ENCODE results near the gene SEMA5A.

SEMA5A gene

GRCh38 chr5:9545992-9546851 lies at the start of gene SEMA5A:
Gene SEMA5A, minus strand, starts transcription at chr5:9546075. Its CDS starts 166,129 bp downstream, at chr5:9379946.
- peak; percentile 3 to 16 for DNase-seq

- DNase-seq, result no peak
Measured at GRCh38 chr5:9594913-9595312, 49.0 kb upstream of the SEMA5A start.

GRCh38 chr5:9589049-9589835 lies 43.4 kb upstream of the SEMA5A start:
- DNase-seq, result no peak

GRCh38 chr5:9588254-9588653 lies 42.4 kb upstream of the SEMA5A start:
- no peak for DNase-seq

- no peak for DNase-seq
Measured at GRCh38 chr5:9587135-9587534, 41.3 kb upstream of the SEMA5A start.

GRCh38 chr5:9582406-9582805 lies 36.5 kb upstream of the SEMA5A start:
- DNase-seq, result no peak

GRCh38 chr5:9573796-9574195 lies 27.9 kb upstream of the SEMA5A start:
- no peak for DNase-seq

GRCh38 chr5:9572246-9572645 lies 26.4 kb upstream of the SEMA5A start:
- no peak for DNase-seq

GRCh38 chr5:9570876-9571275 lies 25.0 kb upstream of the SEMA5A start:
- DNase-seq, result no peak

- DNase-seq, result no peak
Measured at GRCh38 chr5:9567039-9567438, 21.2 kb upstream of the SEMA5A start.

- DNase-seq, result no peak
Measured at GRCh38 chr5:9564752-9565151, 18.9 kb upstream of the SEMA5A start.

GRCh38 chr5:9562141-9562540 lies 16.3 kb upstream of the SEMA5A start:
- DNase-seq, result no peak

- DNase-seq, result no peak
Measured at GRCh38 chr5:9559965-9560364, 14.1 kb upstream of the SEMA5A start.

GRCh38 chr5:9558319-9558965 lies 12.6 kb upstream of the SEMA5A start:
- DNase-seq, result no peak

- no peak for DNase-seq
Measured at GRCh38 chr5:9557696-9558095, 11.8 kb upstream of the SEMA5A start.

GRCh38 chr5:9555961-9556360 lies 10.1 kb upstream of the SEMA5A start:
- DNase-seq, result no peak

GRCh38 chr5:9554122-9554521 lies 8.2 kb upstream of the SEMA5A start:
- DNase-seq, result no peak

GRCh38 chr5:9553561-9553960 lies 7.7 kb upstream of the SEMA5A start:
- DNase-seq, result no peak

GRCh38 chr5:9551567-9552537 lies 6.0 kb upstream of the SEMA5A start:
- no peak for DNase-seq

GRCh38 chr5:9549941-9550340 lies 4.1 kb upstream of the SEMA5A start:
- no peak for DNase-seq

GRCh38 chr5:9547122-9547947 lies 1.5 kb upstream of the SEMA5A start:
- DNase-seq, result no peak

Measured in activated CD4-positive, alpha-beta T cell treated with anti-CD3 and anti-CD28 coated beads, Interleukin-2, amount 50 U/mL, for 4 hours (primary cell).